Measurements from ENCODE around the gene AHR.
A peak's percentile ranks its signal among the peaks of the same experiment; 100 is the strongest.

The AHR gene

GRCh38 chr7:17371671-17372524 lies 73.4 kb downstream of the AHR start (continued):
- TF ChIP-seq PATZ1 (tag by site-specific recombination; IDR thresholded peaks at IDR 0.05) (0 out of 2 replicates have a peak, but pooled peaks have one; percentile 24), ZNF510 (tag by site-specific recombination; IDR thresholded peaks at IDR 0.05; ENCODE audit: insufficient replicate concordance) (no peak), ZNF621 (tag by site-specific recombination; IDR thresholded peaks at IDR 0.05) (no peak), PRDM1 (tag by site-specific recombination; IDR thresholded peaks at IDR 0.05) (no peak), ZNF677 (tag by site-specific recombination; IDR thresholded peaks at IDR 0.05) (no peak), ZBTB6 (tag by site-specific recombination; IDR thresholded peaks at IDR 0.05) (no peak; the same call in 1 of the 2 replicates), OSR2 (tag by site-specific recombination; IDR thresholded peaks at IDR 0.05) (0 out of 2 replicates have a peak, but pooled peaks have one; percentile 6), ZNF658 (tag by site-specific recombination; IDR thresholded peaks at IDR 0.05) (no peak), AEBP2 (tag by site-specific recombination; IDR thresholded peaks at IDR 0.05; ENCODE audit: borderline replicate concordance) (no peak), KLF10 (tag by site-specific recombination; IDR thresholded peaks at IDR 0.05) (no peak), ZNF223 (tag by site-specific recombination; IDR thresholded peaks at IDR 0.05) (no peak), ZNF121 (tag by site-specific recombination; IDR thresholded peaks at IDR 0.05) (no peak), ZNF24 (tag by site-specific recombination; IDR thresholded peaks at IDR 0.05) (no peak), ZNF146 (tag by site-specific recombination; IDR thresholded peaks at IDR 0.05) (no peak), ZNF184 (tag by site-specific recombination; IDR thresholded peaks at IDR 0.05) (no peak), ZBTB17 (tag by site-specific recombination; IDR thresholded peaks at IDR 0.05) (peak; percentile 62), KLF16 (tag by site-specific recombination; IDR thresholded peaks at IDR 0.05) (no peak), ZBTB44 (tag by site-specific recombination; IDR thresholded peaks at IDR 0.05) (no peak), ELK4 (IDR thresholded peaks at IDR 0.05; ENCODE audit: borderline replicate concordance, low read depth, low read length) (no peak), ZNF544 (tag by site-specific recombination; IDR thresholded peaks at IDR 0.05) (no peak), ZNF645 (tag by site-specific recombination; IDR thresholded peaks at IDR 0.05) (no peak), INSM2 (tag by site-specific recombination; IDR thresholded peaks at IDR 0.05) (no peak), ZFP69B (tag by site-specific recombination; IDR thresholded peaks at IDR 0.05) (no peak), ZNF629 (tag by site-specific recombination; IDR thresholded peaks at IDR 0.05) (peak; percentile 88), ZNF148 (tag by site-specific recombination; IDR thresholded peaks at IDR 0.05; ENCODE audit: borderline replicate concordance) (no peak), ZNF521 (tag by site-specific recombination; IDR thresholded peaks at IDR 0.05) (no peak), ZNF785 (tag by site-specific recombination; IDR thresholded peaks at IDR 0.05) (no peak)
